WTC11 (cell line): ENCODE data around the gene GALNT2. TPM values are rescaled to one million over a fixed set of nuclear protein-coding genes. Genes with fewer than 3 reads are reported as not detected.

Experiments
- ATAC-seq: fragments of 200-7000 bp; cut with Tn5 transposase; 2 replicates; pipeline ENCODE4 v1.10.0; 2021; ENCODE audit warnings: mild to moderate bottlenecking, moderate library complexity
- CTCF ChIA-PET: fragments of 300-600 bp; sonication (Branson Sonifier 250); formaldehyde crosslinking; loops from one replicate; lab custom pipeline; 2021; ENCODE audit warnings: antibody characterized with exemption; lab: Charles Lee
- POLR2A ChIA-PET: fragments of 350-600 bp; sonication (Branson Sonifier 250); formaldehyde crosslinking; loops from one replicate; lab custom pipeline; 2021; ENCODE audit warnings: antibody characterized with exemption; lab: Charles Lee
- DNase-seq: peaks from one replicate; pipeline ENCODE4 v3.0.0; 2021; ENCODE audit warnings: low spot score
- H3K27ac Mint-ChIP-seq: 2 replicates; pipeline ENCODE4 v1.8.0; 2021; ENCODE audit warnings: mixed read lengths
- H3K27me3 Mint-ChIP-seq: 2 replicates; pipeline ENCODE4 v1.8.0; 2021; ENCODE audit warnings: low read depth, mild to moderate bottlenecking, moderate library complexity, mixed read lengths
- H3K36me3 Mint-ChIP-seq: 2 replicates; pipeline ENCODE4 v1.8.0; 2021; ENCODE audit warnings: mixed read lengths
- H3K4me1 Mint-ChIP-seq: 2 replicates; pipeline ENCODE4 v1.8.0; 2022; ENCODE audit warnings: mixed read lengths
- H3K4me3 Mint-ChIP-seq: 2 replicates; pipeline ENCODE4 v1.8.0; 2021; ENCODE audit warnings: mild to moderate bottlenecking, moderate library complexity, mixed read lengths
- H3K9me3 Mint-ChIP-seq: 2 replicates; pipeline ENCODE4 v1.8.0; 2021; ENCODE audit warnings: mixed read lengths
- ATF1 ChIP-seq: sonication (generic); formaldehyde crosslinking; IDR thresholded peaks from 2 replicates; pipeline ENCODE4 v1.8.1; 2023; ENCODE audit warnings: mild to moderate bottlenecking, moderate library complexity, missing genetic modification reagents
- CREB1 ChIP-seq: sonication (generic); formaldehyde crosslinking; IDR thresholded peaks from 2 replicates; pipeline ENCODE4 v1.8.0; 2023; ENCODE audit warnings: mild to moderate bottlenecking, missing genetic modification reagents
- ESRRA ChIP-seq: sonication (generic); formaldehyde crosslinking; IDR thresholded peaks from 2 replicates; pipeline ENCODE4 v1.8.1; 2022; ENCODE audit warnings: mild to moderate bottlenecking, missing genetic modification reagents, borderline replicate concordance
- FOXJ3 ChIP-seq: sonication (generic); formaldehyde crosslinking; IDR thresholded peaks from 2 replicates; pipeline ENCODE4 v1.9.0; 2021; ENCODE audit warnings: missing genetic modification reagents, mild to moderate bottlenecking, borderline replicate concordance
- OVOL2 ChIP-seq: fragments of 250-450 bp; sonication (Bioruptor Pico); IDR thresholded peaks from 2 replicates; pipeline ENCODE4 v1.9.0; 2021; ENCODE audit warnings: mild to moderate bottlenecking, borderline replicate concordance
- SP1 ChIP-seq: sonication (generic); formaldehyde crosslinking; conservative IDR thresholded peaks from 2 replicates; pipeline ENCODE4 v1.8.1; 2022; ENCODE audit warnings: missing genetic modification reagents
- ZNF317 ChIP-seq: sonication (generic); formaldehyde crosslinking; IDR thresholded peaks from 2 replicates; pipeline ENCODE4 v1.8.1; 2023; ENCODE audit warnings: low read depth, mild to moderate bottlenecking, moderate library complexity, missing genetic modification reagents, borderline replicate concordance
- ZNF671 ChIP-seq: fragments of 250-450 bp; sonication (Bioruptor Pico); IDR thresholded peaks from 2 replicates; pipeline ENCODE4 v1.8.0; 2021; ENCODE audit warnings: mild to moderate bottlenecking
- total RNA-seq: library from RNA; stranded (reverse); gene quantifications from 3 replicates; pipeline ENCODE4 v1.2.3, GENCODE V29; 2021
- TF ChIP-seq, protein P1 (sequence below): sonication (generic); formaldehyde crosslinking; IDR thresholded peaks from 2 replicates; pipeline ENCODE4 v1.8.1; 2022; ENCODE audit warnings: missing genetic modification reagents, borderline replicate concordance
- TF ChIP-seq, protein P2 (sequence below): sonication (generic); formaldehyde crosslinking; conservative IDR thresholded peaks from 2 replicates; pipeline ENCODE4 v1.8.1; 2023; ENCODE audit warnings: mild to moderate bottlenecking, low read depth, missing genetic modification reagents, moderate library complexity
- TF ChIP-seq, protein P3 (sequence below): sonication (generic); formaldehyde crosslinking; IDR thresholded peaks from 2 replicates; pipeline ENCODE4 v1.8.1; 2022; ENCODE audit warnings: low read depth, missing genetic modification reagents, borderline replicate concordance
- TF ChIP-seq, protein P4 (sequence below): fragments of 250-450 bp; sonication (Bioruptor Pico); IDR thresholded peaks from 2 replicates; pipeline ENCODE4 v1.9.0; 2021; ENCODE audit warnings: mild to moderate bottlenecking
- TF ChIP-seq, protein P5 (sequence below): sonication (generic); formaldehyde crosslinking; conservative IDR thresholded peaks from 2 replicates; pipeline ENCODE4 v1.8.1; 2022; ENCODE audit warnings: mild to moderate bottlenecking, missing genetic modification reagents
- TF ChIP-seq, protein P6 (sequence below): sonication (generic); formaldehyde crosslinking; IDR thresholded peaks from 2 replicates; pipeline ENCODE4 v1.8.0; 2023; ENCODE audit warnings: mild to moderate bottlenecking, missing genetic modification reagents
- TF ChIP-seq, protein P7 (sequence below): sonication (generic); formaldehyde crosslinking; IDR thresholded peaks from 2 replicates; pipeline ENCODE4 v1.8.0; 2022; ENCODE audit warnings: mild to moderate bottlenecking, missing genetic modification reagents
- TF ChIP-seq, protein P8 (sequence below): sonication (generic); formaldehyde crosslinking; IDR thresholded peaks from 2 replicates; pipeline ENCODE4 v1.8.1; 2023; ENCODE audit warnings: mild to moderate bottlenecking, missing genetic modification reagents, moderate library complexity
- TF ChIP-seq, protein P9 (sequence below): sonication (generic); formaldehyde crosslinking; IDR thresholded peaks from 2 replicates; pipeline ENCODE4 v1.8.0; 2023; ENCODE audit warnings: missing genetic modification reagents, mild to moderate bottlenecking, borderline replicate concordance

GALNT2 gene
- total RNA-seq, 1 experiment from 2014 or later = 74.8 TPM

DNA sequence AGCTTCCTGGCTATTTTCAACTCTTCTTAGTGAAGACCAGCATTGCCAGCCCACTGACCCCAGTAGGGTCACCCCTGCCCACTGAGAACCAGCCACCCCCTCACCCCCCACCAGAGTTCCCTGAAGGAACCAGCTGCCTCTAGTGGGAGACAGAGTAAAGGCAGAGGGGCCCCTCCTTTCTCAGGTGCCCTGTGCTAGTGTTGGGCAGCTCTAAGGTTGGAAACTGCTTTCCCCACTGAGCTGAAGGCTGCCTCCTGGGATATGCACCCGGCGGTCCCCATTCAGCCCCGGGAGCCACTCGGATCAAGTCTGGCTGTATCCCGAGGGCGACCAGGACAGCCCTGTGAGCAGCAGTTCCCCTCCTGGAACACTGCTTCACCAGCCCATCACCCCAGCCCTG lies 248.1 kb downstream of the GALNT2 start:
- peaks cover 2% of the 10 kb centered on the region for H3K36me3 Mint-ChIP-seq
- peaks cover 2% of the 10 kb centered on the region; the same call in 1 of the 2 replicates for H3K9me3 Mint-ChIP-seq
- CTCF ChIA-PET = interaction anchor here (0.6 to 1.2 kb wide), 2 partner anchors 266 to 644 kb away, joined by 3 to 7 read pairs; no protein-coding TSS in a partner anchor
- no peak overlapping the region for H3K4me3 Mint-ChIP-seq
- TF ChIP-seq, protein P1, sequence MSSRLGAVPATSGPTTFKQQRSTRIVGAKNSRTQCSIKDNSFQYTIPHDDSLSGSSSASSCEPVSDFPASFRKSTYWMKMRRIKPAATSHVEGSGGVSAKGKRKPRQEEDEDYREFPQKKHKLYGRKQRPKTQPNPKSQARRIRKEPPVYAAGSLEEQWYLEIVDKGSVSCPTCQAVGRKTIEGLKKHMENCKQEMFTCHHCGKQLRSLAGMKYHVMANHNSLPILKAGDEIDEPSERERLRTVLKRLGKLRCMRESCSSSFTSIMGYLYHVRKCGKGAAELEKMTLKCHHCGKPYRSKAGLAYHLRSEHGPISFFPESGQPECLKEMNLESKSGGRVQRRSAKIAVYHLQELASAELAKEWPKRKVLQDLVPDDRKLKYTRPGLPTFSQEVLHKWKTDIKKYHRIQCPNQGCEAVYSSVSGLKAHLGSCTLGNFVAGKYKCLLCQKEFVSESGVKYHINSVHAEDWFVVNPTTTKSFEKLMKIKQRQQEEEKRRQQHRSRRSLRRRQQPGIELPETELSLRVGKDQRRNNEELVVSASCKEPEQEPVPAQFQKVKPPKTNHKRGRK (CRISPR knock-in tag) = no peak
- TF ChIP-seq ESRRA (CRISPR knock-in tag) = no peak
- no peak for TF ChIP-seq CREB1 (CRISPR knock-in tag)
- TF ChIP-seq, protein P2, sequence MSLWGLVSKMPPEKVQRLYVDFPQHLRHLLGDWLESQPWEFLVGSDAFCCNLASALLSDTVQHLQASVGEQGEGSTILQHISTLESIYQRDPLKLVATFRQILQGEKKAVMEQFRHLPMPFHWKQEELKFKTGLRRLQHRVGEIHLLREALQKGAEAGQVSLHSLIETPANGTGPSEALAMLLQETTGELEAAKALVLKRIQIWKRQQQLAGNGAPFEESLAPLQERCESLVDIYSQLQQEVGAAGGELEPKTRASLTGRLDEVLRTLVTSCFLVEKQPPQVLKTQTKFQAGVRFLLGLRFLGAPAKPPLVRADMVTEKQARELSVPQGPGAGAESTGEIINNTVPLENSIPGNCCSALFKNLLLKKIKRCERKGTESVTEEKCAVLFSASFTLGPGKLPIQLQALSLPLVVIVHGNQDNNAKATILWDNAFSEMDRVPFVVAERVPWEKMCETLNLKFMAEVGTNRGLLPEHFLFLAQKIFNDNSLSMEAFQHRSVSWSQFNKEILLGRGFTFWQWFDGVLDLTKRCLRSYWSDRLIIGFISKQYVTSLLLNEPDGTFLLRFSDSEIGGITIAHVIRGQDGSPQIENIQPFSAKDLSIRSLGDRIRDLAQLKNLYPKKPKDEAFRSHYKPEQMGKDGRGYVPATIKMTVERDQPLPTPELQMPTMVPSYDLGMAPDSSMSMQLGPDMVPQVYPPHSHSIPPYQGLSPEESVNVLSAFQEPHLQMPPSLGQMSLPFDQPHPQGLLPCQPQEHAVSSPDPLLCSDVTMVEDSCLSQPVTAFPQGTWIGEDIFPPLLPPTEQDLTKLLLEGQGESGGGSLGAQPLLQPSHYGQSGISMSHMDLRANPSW = no peak
- TF ChIP-seq, protein P3, sequence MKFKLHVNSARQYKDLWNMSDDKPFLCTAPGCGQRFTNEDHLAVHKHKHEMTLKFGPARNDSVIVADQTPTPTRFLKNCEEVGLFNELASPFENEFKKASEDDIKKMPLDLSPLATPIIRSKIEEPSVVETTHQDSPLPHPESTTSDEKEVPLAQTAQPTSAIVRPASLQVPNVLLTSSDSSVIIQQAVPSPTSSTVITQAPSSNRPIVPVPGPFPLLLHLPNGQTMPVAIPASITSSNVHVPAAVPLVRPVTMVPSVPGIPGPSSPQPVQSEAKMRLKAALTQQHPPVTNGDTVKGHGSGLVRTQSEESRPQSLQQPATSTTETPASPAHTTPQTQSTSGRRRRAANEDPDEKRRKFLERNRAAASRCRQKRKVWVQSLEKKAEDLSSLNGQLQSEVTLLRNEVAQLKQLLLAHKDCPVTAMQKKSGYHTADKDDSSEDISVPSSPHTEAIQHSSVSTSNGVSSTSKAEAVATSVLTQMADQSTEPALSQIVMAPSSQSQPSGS (CRISPR knock-in tag) = no peak
- TF ChIP-seq, protein P4, sequence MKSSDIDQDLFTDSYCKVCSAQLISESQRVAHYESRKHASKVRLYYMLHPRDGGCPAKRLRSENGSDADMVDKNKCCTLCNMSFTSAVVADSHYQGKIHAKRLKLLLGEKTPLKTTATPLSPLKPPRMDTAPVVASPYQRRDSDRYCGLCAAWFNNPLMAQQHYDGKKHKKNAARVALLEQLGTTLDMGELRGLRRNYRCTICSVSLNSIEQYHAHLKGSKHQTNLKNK = no peak
- TF ChIP-seq, protein P5, sequence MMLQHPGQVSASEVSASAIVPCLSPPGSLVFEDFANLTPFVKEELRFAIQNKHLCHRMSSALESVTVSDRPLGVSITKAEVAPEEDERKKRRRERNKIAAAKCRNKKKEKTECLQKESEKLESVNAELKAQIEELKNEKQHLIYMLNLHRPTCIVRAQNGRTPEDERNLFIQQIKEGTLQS (CRISPR knock-in tag) = no peak
- ATAC-seq = no peak
- H3K27ac Mint-ChIP-seq = no peak overlapping the region
- no peaks in the 10 kb centered on the region for H3K27me3 Mint-ChIP-seq
- POLR2A ChIA-PET = no interaction called here
- no peak for DNase-seq
- peaks cover 3% of the 10 kb centered on the region; the same call in 1 of the 2 replicates for H3K4me1 Mint-ChIP-seq

DNA sequence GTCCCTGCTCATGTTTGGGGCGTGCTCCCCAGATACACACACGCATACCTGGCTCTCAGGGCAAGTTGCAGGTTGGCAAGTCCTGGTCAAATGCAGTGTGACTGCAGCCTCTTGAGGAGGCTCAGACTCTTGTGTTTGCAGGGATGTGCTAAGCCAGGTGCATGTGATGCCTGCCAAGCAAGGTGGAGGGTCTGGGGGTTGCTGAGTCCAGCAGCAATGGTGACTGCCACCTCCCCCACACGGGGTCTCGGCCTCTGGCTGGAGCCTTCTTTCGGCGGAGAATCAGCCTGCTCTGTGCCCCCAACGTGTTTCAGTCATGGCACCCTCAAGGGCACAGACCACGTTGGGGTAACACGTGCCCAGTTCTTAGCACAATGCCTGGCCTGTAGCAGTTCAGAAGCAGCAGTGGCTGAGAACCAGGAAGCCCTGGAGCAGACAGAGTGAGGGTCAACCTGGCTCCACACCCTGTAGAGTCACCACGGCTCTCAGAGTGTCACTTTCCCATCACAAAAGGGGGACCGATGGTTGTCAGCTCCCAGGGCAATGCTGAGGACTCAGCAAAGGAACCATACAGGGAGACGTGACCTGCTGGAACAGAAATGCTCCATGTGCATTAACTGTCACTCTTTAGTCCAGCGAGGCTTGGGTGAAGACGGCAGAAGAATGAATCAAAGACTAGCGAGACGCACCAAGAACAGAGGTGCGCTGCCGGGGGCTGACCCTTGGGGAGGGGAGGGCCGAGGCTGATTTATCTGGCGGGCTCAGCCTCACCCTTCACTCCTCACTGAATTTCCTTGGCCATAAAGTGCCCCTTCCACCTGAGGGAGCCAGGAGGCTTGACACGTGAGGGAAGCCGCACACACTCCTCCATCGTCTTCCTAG lies 250.1 kb downstream of the GALNT2 start:
- peaks cover 3% of the 10 kb centered on the region; the same call in 1 of the 2 replicates for H3K4me1 Mint-ChIP-seq
- H3K27me3 Mint-ChIP-seq = no peaks in the 10 kb centered on the region
- 0 out of 2 replicates have a peak overlapping the region, but pooled peaks have one; percentile 19 for H3K27ac Mint-ChIP-seq
- DNase-seq (no peak), ATAC-seq (no peak)
- peaks cover 17% of the 10 kb centered on the region for H3K36me3 Mint-ChIP-seq
- no peak overlapping the region for H3K4me3 Mint-ChIP-seq
- ChIA-PET POLR2A (no interaction called here), CTCF (interaction anchor here (1.3 kb wide), 1 partner anchor 8 kb away, joined by 3 read pairs; no protein-coding TSS in a partner anchor)
- peaks cover 4% of the 10 kb centered on the region; the same call in 1 of the 2 replicates for H3K9me3 Mint-ChIP-seq
- no peak for TF ChIP-seq OVOL2 (CRISPR knock-in tag)
- no peak for TF ChIP-seq ZNF671 (CRISPR knock-in tag)
- TF ChIP-seq, protein P6, sequence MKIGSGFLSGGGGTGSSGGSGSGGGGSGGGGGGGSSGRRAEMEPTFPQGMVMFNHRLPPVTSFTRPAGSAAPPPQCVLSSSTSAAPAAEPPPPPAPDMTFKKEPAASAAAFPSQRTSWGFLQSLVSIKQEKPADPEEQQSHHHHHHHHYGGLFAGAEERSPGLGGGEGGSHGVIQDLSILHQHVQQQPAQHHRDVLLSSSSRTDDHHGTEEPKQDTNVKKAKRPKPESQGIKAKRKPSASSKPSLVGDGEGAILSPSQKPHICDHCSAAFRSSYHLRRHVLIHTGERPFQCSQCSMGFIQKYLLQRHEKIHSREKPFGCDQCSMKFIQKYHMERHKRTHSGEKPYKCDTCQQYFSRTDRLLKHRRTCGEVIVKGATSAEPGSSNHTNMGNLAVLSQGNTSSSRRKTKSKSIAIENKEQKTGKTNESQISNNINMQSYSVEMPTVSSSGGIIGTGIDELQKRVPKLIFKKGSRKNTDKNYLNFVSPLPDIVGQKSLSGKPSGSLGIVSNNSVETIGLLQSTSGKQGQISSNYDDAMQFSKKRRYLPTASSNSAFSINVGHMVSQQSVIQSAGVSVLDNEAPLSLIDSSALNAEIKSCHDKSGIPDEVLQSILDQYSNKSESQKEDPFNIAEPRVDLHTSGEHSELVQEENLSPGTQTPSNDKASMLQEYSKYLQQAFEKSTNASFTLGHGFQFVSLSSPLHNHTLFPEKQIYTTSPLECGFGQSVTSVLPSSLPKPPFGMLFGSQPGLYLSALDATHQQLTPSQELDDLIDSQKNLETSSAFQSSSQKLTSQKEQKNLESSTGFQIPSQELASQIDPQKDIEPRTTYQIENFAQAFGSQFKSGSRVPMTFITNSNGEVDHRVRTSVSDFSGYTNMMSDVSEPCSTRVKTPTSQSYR (CRISPR knock-in tag) = no peak
- TF ChIP-seq SP1 (CRISPR knock-in tag) = no peak
- TF ChIP-seq, protein P7, sequence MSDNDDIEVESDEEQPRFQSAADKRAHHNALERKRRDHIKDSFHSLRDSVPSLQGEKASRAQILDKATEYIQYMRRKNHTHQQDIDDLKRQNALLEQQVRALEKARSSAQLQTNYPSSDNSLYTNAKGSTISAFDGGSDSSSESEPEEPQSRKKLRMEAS (CRISPR knock-in tag) = no peak
- TF ChIP-seq, protein P8, sequence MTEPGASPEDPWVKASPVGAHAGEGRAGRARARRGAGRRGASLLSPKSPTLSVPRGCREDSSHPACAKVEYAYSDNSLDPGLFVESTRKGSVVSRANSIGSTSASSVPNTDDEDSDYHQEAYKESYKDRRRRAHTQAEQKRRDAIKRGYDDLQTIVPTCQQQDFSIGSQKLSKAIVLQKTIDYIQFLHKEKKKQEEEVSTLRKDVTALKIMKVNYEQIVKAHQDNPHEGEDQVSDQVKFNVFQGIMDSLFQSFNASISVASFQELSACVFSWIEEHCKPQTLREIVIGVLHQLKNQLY (CRISPR knock-in tag) = no peak
- TF ChIP-seq ATF1 (CRISPR knock-in tag) = no peak
- TF ChIP-seq, protein P9, sequence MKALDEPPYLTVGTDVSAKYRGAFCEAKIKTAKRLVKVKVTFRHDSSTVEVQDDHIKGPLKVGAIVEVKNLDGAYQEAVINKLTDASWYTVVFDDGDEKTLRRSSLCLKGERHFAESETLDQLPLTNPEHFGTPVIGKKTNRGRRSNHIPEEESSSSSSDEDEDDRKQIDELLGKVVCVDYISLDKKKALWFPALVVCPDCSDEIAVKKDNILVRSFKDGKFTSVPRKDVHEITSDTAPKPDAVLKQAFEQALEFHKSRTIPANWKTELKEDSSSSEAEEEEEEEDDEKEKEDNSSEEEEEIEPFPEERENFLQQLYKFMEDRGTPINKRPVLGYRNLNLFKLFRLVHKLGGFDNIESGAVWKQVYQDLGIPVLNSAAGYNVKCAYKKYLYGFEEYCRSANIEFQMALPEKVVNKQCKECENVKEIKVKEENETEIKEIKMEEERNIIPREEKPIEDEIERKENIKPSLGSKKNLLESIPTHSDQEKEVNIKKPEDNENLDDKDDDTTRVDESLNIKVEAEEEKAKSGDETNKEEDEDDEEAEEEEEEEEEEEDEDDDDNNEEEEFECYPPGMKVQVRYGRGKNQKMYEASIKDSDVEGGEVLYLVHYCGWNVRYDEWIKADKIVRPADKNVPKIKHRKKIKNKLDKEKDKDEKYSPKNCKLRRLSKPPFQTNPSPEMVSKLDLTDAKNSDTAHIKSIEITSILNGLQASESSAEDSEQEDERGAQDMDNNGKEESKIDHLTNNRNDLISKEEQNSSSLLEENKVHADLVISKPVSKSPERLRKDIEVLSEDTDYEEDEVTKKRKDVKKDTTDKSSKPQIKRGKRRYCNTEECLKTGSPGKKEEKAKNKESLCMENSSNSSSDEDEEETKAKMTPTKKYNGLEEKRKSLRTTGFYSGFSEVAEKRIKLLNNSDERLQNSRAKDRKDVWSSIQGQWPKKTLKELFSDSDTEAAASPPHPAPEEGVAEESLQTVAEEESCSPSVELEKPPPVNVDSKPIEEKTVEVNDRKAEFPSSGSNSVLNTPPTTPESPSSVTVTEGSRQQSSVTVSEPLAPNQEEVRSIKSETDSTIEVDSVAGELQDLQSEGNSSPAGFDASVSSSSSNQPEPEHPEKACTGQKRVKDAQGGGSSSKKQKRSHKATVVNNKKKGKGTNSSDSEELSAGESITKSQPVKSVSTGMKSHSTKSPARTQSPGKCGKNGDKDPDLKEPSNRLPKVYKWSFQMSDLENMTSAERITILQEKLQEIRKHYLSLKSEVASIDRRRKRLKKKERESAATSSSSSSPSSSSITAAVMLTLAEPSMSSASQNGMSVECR (CRISPR knock-in tag) = no peak
- no peak for TF ChIP-seq ZNF317 (CRISPR knock-in tag)
- no peak for TF ChIP-seq FOXJ3 (CRISPR knock-in tag)
